GM18526 (cell line): ENCODE results near the gene KIZ.

Experiments
- POLR2A ChIP-seq: IDR thresholded peaks from 3 replicates; pipeline ENCODE4 v1.6.1; 2011; ENCODE audit not compliant: insufficient read length; ENCODE audit errors: extremely low read depth

The KIZ gene

GRCh38 chr20:21174516-21175239, 48.8 kb downstream of the KIZ start:
- TF ChIP-seq POLR2A = no peak

DNA sequence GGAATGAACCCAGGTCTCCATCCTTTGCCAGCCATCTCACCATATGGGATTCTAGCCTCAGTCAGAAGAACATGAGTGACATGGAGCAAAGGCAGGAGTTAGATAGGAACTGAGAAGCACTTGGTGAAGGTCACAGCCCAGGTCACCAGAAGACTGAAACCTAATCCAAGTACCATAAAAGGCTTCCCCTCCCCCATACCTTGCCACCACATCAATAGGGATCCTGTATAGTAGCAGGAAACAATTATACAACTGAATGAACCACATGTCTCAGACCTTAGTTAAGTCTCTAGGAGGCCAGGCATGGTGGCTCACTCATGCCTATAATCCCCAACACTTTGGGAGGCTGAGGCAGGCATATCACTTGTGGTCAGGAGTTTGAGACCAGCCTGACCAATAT, 49.6 kb downstream of the KIZ start:
- TF ChIP-seq POLR2A = no peak

DNA sequence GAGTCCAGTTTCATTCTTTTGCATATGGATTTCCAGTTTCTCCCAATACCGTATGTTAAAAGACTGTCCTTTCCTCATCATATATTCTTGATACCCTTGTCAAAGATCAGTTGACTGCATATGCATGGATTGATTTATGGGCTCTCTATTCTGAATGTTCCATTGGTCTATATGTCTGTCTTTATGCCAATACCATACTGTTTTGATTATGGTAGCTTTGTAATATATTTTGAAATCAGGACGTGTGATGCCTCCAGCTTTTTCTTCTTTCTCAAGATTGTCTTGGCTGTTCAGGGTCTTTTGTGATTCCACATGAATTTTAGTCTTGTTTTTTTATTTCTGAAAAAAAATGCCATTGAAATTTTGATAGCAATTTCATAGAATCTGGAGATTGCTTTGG, 51.9 kb downstream of the KIZ start:
- TF ChIP-seq POLR2A = no peak

DNA sequence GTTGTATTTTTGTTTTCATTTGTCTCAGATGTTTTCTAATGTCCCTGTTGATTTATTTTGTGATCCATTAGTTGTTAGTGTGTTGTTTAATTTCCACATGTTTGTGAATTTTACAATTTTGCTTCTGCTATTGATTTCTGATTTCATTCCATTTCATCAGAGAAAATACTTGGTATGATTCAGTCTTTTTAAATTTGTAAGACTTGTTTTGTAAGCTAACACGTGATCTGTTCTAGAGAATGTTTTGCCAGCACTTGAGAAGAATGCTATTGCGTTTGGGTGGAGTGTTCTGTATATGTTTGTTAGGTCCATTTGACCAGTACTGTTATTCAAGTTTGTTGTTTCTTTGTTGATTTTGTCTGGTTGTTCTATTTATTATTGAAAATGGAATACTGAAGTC, 53.9 kb downstream of the KIZ start:
- TF ChIP-seq POLR2A = no peak

DNA sequence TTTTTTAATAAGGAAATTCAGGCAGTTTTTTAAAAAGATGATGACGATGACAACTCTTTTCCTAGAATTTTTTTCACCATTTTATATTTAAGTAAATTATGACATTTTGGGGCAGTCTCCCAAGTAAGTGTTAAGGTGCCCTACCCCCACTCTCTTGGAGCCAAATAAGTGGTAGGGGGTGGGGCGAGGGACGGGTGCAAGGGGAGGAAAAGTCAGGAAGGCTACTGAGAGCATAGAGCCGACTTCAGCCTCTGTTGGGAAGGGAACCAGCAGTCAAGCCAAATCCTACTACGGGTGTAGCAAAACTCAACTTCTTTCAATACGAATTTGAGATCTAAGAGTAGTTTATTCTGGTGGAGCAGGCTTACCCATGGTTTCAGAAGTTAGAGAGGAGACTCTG, 54.4 kb downstream of the KIZ start:
- no peak for TF ChIP-seq POLR2A

GRCh38 chr20:21181028-21181427, 55.1 kb downstream of the KIZ start:
- TF ChIP-seq POLR2A = no peak

DNA sequence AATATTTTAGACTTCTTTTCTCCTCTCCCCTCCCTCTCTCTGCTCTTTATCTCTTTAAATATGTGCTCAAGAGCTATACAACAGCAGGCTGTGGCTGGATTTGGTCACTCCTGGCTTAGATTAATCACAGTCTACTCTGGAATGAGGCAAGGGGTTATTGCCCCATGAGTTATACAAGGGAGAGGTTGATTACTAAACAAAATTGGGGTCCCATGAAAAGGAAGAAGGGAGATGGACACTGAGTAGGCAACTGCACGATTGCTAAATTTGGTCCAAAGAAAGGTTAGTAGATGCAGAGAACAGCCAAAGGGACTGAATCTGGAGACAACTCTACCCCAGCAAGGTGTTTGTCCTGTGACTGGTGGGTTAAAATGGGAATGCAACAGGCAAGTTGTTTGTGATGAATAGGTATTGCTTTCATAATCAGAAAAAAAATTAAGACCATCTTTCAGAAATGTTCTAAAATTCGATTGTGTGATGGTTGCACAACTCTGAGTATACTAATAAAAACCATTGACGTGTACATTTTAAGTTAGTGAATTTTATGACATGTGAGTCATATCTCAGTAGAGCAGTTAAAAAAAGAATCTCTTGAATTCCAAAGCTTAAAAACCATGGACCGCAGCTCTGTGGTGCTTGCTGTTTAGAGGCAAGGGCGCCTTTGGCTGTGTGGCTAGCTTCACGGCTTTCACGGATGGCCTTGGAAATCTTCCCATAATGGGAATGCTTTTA, 57.1 kb downstream of the KIZ start:
- no peak for TF ChIP-seq POLR2A

GRCh38 chr20:21183722-21184121, 57.8 kb downstream of the KIZ start:
- no peak for TF ChIP-seq POLR2A

GRCh38 chr20:21184819-21185218, 58.9 kb downstream of the KIZ start:
- TF ChIP-seq POLR2A = no peak

- no peak for TF ChIP-seq POLR2A
Observed at GRCh38 chr20:21185849-21186248, 60.0 kb downstream of the KIZ start.

GRCh38 chr20:21189761-21190523, 64.1 kb downstream of the KIZ start:
- TF ChIP-seq POLR2A = no peak

GRCh38 chr20:21190869-21191268, 65.0 kb downstream of the KIZ start:
- no peak for TF ChIP-seq POLR2A

GRCh38 chr20:21191839-21192238, 66.0 kb downstream of the KIZ start:
- no peak for TF ChIP-seq POLR2A

GRCh38 chr20:21202259-21202658, 76.4 kb downstream of the KIZ start:
- no peak for TF ChIP-seq POLR2A

DNA sequence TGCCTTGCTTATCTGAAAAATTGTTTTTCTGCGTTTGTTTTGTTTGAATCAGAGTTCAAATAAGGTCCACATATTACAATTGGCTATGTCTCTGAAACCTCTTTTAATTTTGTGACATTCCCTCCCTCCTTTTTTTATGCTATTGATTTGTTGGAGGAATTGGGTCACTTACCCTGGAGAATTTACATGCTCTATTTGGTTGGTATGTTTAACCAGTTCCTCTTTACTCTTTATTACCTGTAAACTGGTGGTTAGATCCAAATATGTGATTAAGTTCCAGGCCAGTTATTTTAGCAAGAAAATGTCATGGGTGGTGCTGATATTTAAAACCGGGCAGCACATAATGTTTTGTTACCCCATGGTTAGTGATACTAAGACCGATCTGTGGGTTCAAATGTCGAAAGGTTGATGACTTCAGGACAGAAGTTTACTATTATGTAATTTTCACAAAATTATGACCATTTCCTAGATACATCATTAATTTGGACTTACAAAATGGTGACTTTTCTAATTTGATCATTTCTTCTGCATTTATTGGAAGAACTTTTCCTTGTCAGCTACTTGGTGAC, 77.3 kb downstream of the KIZ start:
- no peak for TF ChIP-seq POLR2A

DNA sequence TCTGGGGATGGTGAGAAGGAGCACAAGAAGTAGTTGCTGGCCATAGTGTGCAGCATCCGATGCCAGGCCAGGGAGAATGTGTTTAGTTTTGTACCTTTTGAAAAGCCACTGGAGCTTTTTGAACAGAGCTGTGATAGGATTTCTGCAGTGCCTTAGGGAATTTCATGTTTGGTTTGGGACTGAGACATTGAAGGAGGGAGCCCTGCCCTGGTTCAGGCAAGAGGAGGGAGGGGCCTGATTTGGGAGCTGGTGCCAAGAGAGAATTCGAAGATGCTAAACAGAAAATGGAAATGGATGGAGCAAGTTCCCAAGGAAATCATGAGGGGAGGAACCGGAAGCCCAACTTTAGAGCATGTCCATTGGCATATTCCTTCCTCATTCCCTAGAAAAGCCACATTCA, 80.7 kb downstream of the KIZ start:
- TF ChIP-seq POLR2A = no peak

- TF ChIP-seq POLR2A = no peak
Observed at GRCh38 chr20:21208999-21209398, 83.1 kb downstream of the KIZ start.
